NCI-H187 (cell line): ENCODE measurements around the gene CDC34.
"Not testable (repeated sequence)": the region's sequence is repeated elsewhere in the genome, so short reads cannot be mapped to it uniquely, and the experiment has no call there.

Experiments
- DNase-seq, 2 experiments: peaks; one replicate each; lab custom pipeline; 2025; lab: John Stamatoyannopoulos, UW

CDC34 gene

DNA sequence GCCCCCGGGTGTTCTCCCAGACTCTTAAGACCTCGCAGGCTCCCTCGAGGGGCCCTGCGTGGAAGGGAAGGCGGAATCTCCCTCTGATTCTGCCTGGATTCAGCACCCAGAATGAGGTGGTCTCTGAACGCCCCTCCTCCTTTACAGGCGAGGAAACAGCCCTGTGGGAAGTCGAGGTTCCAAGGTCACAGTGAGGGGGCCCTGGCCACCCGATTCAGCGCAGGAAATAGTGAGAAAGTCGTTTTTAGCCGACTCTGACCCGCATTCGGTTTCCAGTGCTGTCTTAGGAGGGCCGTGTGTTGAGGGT lies 41.9 kb downstream of the CDC34 start:
- DNase-seq: no peak

DNA sequence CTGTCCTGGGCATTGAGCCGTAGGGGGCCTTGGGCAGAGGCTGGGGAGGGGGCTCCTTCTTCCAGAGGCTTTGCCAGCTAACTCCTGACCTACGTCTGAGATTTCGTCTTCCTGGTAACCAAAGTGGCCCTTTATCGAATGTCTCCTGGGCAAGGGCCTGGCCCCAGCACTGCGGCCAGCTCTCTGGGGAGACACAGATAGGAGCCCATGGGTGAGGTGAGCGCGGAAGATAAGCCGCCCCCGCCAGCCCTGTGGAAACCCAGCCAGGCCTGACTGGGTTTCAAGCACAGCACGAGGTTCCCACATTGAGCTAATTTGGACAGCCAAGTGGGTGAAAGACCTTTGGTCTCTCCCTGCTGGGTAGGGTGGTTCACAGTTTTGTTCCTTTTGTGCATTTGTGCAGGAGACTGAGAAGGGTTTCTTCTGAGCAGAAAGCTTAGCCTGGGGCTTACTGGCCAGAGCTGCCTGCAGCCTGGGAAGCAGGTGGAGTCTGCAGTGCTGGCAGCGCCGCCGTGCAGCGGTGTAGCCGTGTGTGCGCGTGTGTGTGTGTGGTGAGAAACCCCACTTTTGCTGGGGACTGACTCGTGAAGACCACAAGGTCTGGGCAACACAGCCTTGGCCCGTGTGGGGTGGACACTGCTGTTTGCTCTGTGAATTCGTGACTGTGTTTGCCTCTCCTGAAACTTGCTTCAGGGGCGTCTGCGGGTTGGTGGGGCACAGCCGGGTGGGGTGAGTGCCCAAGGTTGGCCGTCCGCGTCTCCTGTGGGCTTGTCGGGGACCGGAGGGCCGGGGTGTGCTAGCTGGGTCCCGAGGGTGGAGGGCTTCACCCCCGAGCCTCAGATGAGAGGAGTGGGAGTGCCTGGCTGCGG lies 43.3 kb downstream of the CDC34 start:
- no peak for DNase-seq

DNA sequence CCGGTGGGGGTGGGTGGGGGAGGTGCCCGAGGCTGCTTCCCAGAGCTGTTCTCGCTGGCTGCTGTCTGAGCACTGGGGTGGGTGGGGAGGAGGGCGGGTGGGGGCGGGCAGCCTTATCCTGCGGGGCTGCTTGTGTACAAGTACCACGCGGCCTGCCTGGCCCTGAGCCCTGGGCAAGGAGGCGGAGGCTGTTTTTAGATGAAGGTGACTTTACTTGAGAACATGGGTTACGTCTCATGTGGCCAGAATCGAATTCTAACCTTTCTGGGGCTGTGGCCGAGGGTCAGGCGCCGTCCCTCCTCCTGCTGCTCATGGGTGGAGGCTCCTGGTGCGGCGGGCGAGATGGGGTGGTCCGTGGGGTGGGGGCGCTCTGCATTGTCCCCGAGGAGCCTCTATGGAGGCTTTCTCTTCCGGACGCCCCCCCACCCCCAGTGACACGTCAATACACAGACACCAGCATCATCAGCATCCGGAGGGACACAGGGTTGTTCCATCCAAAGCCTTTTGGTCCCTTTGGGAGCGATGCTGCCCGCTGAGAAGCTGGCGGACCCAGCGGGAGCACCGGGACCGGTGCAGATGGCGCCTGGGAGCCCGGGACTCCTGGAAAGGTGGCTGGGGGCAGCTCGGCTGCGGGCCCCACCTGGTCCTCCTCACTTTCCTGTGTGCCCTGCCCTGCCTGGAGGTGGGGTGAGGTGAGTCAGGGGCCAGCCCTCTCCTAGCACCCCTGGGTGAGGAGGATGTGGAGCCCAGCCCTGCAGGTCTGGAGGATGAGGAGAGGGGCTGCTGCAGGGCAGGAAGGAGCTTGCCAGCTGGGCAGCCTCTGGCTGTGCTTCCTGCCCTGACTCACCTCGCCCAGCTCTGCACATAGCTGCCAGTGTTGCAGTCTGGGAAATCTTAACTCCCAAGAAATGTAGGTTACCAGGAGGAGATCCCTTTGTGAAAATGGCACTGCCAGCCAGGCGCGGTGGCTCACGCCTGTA lies 44.3 kb downstream of the CDC34 start:
- no peak for DNase-seq

DNA sequence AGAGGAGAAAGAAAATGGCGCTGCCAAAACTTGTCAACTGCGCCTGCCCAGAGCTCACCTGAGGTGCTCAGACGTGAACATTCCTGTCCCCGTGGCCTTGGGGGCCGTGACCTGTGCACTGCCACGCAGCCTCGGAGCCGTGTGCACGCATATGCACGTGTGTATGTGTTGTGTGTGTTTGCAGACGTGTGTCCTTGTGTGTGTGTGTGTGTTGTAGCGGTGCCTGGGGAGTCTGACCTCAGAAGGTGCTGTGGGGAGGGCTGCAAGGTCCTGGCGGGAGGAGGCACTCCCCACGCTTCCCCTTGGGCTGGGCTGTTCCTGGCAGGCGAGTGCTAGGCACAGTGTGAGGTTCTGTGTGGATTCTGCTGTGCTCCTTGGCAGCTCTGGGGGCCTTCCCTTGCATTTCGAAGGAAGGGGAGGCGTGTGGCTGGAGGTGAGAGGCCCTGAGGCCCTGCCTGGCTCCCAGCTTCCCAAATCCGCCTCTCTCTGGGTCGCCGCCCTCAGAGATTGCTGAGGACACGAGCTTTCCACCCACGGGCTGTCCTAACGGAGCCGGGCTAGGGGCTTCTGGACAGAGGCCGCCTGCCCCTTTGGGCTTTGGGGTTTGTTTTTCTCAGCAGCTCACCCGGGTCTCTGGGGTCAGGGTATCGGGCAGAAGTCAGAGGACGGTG lies 45.3 kb downstream of the CDC34 start:
- no peak for DNase-seq

DNA sequence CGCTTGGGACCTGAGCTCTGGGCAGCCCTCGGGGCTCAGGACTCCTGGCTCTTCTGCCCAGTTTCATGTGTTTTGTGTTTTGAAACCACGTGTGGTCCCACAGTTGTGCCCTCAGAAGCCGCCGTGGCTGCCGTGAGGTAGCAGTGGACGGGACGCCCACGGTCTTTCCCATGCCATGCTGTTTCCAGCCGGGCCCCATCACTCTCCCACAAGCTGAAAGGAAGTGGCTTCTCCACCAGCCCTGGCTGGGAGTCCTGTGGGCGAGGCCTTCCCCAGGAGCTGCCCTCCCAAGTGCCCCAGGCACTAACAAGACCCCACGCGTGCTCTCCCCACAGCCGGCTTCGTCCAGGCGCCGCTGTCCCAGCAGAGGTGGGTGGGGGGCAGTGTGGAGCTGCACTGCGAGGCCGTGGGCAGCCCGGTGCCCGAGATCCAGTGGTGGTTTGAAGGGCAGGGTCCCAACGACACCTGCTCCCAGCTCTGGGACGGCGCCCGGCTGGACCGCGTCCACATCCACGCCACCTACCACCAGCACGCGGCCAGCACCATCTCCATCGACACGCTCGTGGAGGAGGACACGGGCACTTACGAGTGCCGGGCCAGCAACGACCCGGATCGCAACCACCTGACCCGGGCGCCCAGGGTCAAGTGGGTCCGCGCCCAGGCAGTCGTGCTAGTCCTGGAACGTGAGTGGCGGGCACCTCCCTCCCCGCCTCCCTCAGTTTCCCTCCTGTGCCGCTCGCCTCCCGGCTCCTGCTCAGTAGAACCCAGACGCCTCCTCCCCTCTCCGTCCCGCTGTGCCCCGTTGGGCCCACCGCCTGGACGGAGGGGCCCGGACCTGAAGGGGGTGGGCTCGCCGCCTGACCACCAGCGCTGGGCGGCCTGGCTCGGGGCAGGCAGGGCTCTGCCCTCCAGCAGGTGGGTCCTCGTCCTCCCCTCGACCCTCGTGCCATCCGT lies 46.2 kb downstream of the CDC34 start:
- DNase-seq: no peak

DNA sequence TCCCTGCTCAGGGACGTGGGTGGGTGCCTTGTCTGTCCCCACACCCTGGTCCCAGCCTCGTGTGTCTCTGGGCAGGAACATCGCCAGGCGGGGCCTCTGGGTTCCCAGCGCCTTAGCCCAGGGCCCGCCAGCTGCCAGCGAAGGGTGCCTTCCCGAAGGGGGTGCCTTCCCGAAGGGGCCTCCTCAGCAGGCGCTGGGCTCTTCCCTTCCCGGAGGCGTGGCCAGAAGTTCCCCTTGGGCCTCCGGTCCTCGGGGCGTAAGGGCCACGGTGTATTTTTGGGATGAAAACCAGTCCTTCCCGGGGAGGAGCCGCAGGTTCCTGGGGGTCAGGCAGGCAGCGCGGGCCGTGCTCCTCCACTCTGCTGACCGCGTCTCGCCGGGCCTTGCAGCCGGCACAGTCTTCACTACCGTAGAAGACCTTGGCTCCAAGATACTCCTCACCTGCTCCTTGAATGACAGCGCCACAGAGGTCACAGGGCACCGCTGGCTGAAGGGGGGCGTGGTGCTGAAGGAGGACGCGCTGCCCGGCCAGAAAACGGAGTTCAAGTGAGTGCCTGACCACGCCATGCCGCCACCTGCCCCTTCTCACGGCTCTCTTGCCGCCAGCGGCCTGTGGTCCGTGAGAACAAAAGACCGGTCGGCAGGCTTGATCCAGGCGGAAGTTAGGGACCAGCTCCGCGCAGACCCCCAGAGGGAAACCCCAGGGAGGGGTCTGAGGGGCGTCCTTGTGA lies 47.7 kb downstream of the CDC34 start:
- DNase-seq: no peak

DNA sequence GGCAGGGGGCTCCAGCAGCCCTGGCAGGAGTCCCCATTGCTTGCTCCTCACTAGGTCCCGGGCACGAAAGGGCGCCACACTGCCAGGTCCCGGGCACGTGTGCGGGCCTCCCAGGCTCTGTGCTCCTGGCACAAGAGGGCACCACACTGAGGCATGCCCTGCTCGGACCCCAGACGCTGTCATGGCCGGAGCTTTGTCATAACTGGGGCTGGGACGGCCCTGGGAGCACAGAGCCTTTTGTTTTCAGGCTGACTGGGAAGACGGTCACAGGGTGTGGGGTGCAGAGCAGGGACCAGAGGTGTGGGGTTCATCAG lies 48.2 kb downstream of the CDC34 start:
- DNase-seq: no peak

DNA sequence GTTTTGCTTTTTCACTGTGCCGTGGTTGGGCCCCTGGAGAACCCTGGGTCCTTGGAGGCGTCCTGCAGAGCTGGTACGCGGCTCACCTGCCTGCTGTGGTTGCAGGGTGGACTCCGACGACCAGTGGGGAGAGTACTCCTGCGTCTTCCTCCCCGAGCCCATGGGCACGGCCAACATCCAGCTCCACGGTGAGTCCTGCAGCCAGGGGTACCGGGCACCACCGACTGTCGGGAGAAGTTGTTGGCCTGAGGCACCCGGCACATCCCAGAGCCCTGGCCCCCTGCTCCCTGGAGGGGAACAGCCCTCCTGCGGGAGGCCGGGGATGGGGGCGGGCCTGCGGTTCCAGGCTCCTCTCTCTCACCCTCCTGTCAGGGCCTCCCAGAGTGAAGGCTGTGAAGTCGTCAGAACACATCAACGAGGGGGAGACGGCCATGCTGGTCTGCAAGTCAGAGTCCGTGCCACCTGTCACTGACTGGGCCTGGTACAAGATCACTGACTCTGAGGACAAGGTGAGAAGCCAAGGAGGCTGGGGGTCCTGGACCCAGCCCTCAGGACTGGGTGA lies 48.8 kb downstream of the CDC34 start:
- no peak for DNase-seq

DNA sequence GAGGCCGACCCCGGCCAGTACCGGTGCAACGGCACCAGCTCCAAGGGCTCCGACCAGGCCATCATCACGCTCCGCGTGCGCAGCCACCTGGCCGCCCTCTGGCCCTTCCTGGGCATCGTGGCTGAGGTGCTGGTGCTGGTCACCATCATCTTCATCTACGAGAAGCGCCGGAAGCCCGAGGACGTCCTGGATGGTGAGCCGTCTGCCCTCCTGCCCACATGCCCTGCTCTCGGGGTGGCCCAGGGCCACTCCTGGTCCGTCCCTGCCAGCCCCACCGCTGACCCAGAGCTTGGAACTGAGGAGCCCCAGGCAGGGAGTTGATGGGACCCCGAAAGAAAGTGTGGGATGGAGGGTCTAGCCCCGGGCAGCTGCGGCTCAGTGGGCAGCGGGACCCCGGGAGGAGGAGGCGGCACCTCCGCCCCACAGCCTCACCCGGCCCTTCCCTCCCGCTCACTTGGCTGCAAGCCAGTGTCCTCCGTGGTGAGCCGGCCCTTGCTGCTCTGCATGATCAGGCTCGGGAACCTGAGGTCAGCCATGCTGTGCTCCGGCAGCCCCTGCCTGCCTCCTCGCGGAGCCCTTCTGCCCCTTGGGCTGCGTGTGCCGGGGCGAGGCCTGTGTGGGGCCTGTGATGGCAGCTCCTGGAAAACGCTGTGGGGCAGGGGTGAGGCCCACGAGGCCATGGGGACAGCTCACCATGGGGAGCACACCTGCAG lies 50.0 kb downstream of the CDC34 start:
- no peak for DNase-seq

DNA sequence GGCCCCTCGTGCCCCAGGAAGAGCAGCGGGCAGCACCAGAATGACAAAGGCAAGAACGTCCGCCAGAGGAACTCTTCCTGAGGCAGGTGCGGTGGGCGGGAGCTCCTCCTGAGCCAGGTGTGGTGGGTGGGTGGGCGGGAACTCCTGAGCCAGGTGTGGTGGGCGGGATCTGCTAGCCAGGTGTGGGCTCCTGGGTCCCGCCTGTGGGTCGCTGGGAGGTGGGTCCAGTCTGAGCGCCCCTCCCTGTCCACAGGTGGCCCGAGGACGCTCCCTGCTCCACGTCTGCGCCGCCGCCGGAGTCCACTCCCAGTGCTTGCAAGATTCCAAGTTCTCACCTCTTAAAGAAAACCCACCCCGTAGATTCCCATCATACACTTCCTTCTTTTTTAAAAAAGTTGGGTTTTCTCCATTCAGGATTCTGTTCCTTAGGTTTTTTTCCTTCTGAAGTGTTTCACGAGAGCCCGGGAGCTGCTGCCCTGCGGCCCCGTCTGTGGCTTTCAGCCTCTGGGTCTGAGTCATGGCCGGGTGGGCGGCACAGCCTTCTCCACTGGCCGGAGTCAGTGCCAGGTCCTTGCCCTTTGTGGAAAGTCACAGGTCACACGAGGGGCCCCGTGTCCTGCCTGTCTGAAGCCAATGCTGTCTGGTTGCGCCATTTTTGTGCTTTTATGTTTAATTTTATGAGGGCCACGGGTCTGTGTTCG lies 51.1 kb downstream of the CDC34 start:
- no peak for DNase-seq

DNA sequence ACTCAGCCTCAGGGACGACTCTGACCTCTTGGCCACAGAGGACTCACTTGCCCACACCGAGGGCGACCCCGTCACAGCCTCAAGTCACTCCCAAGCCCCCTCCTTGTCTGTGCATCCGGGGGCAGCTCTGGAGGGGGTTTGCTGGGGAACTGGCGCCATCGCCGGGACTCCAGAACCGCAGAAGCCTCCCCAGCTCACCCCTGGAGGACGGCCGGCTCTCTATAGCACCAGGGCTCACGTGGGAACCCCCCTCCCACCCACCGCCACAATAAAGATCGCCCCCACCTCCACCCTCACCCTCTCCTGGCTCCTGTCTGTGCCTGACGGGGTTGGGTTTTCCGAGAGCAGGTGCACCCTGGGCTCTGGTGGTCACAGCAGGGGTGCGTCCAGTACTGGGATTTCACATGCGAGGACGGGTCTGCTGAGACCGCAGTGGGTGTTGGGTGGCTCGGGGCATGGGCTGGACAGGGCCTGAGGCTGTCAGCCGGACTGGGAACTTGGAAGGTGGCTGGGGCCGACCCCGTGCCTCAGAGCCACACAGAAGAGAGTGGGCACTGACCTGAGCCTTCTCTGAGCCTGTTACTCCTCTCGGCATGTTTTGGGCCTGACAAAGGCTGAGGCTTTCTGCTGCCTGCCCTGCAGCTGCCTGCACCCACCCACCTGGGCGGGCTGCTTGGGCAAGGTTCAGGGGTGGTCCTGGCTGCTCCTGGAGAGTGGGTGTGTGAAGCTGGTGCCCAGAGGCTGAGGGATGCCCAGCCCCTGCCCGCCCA lies 51.8 kb downstream of the CDC34 start:
- no peak for DNase-seq

DNA sequence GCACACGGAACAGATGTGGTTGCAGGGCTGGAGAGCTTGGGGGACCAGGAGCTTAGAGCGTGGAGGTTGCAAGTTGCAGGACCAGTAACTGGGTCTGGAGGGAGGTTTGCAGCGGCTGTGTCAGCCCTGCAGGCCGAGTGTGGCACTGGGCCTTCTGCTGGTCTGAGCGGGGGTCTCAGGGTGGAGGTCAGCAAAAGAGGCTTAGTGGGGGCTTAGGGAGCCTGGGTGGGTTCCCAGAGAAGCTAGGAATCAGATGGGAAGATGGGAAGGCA lies 52.3 kb downstream of the CDC34 start:
- no peak for DNase-seq

DNA sequence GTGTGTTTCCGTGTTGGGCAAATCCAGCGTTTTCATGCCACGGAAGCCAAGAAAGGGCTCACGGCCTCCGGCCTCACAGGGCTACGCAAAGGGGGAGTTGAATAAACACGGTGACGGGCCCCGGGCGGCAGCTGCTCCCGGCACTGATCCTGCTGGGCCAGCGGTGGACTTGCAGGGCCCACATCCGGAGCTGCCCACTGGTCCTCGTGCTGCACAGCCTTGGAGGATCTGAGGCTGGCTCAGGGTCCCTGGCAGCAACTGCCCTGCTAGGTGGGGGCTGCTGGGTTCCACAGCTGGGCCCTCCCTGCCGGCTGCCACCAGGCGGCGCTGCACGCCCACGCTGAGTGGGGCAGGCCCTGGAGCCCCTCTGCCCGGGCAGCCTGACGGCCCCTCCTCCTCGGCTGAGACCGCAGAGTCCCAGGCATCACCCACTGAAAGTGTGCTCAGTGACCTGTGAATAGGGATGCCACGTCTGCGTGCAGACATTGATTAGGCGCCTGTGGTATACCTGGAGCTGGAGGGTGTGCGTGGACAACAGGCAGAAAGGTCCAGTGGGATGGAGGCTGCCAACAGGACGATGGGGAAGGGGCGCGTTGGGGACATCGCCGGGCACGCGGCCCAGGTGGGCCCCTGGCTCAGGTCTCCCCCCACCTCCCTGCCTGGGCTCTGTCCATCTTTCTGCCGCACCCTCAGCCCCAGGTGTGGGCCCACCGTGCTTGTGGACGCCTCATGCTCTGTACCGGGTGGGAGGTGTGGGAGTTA lies 52.9 kb downstream of the CDC34 start:
- DNase-seq: no peak

DNA sequence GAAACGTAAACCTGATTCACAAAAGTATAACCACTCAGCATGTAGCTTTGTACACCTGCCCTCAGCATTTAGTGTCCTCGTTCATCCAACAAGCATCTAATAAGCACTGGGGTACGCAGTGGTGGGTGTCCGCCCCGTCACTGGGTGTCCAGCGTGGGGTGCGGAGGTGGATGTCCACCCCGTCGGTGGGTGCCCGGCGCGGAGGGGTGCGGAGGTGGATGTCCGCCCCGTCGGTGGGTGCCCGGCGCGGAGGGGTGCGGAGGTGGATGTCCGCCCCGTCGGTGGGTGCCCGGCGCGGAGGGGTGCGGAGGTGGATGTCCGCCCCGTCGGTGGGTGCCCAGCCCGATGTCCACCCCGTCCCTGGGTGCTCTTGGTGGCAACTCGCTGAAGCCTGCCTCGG lies 53.6 kb downstream of the CDC34 start:
- not testable (repeated sequence) for DNase-seq

DNA sequence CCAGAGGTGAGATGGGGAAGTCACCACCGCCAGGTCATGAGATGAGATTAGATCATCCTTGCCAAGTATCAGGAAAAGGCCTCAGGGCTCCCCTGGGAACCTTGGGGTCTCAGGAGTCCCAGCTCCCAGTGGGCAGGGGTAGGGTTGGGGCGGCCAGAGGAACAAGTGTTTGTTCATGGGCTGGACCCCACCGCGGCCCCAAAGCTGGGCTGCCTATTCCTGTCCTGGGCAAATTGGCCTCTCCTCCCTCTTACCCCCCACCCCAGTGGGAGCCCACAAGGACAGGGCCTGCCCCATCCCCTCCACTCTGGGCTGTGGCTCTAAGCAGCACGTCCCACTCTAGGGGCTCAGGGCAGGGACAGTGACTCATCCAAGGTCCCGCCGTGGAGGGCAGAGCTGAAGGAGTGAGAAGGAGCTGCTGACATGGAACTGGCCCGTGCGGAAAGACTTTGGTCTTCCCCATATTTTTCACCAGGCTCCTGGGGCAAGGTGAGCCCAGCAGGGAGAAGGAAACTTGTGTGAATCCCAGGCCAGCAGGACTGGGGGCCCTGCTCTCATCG lies 54.1 kb downstream of the CDC34 start:
- no peak for DNase-seq

DNA sequence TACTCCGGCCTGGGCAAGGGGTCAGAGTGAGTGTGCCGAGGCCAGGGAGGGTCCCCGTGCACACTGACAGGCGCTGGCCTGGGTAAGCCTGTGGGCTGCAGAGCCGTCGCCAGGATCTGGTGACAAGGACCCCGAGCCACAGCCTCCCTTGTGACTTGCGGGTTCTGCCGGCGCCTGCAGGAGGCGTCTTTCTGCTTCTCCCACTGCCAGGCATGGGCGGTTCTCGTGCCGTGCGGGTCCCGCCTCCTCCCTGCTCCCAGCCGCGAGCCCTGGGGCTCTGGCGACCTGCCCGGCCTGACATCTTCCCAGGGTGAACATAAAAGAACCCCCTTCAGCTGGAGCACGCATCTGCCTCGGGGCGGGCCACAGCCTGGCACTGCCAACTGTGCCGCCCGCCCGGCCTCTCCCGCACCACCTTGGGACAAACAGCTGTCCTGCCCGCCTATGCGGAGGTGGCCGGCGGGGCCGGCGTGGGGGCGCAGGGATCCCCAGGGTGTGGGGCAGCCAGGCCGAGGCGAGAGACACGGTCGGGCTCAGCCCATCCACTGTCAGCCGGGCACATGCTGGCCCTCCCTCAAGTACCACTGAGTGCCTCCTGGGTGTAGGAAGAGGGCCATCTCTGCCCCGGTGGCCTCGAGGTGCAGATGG lies 56.7 kb downstream of the CDC34 start:
- peak; percentile 40 to 64 for DNase-seq
